Putamen (tissue), 1 donor: Measurements from ENCODE around the gene PTPRM.

Source experiments
- DNase-seq: peaks from one replicate; pipeline ENCODE4 v3.0.0-alpha.2; 2016; ENCODE audit warnings: low spot score

Gene PTPRM

DNA sequence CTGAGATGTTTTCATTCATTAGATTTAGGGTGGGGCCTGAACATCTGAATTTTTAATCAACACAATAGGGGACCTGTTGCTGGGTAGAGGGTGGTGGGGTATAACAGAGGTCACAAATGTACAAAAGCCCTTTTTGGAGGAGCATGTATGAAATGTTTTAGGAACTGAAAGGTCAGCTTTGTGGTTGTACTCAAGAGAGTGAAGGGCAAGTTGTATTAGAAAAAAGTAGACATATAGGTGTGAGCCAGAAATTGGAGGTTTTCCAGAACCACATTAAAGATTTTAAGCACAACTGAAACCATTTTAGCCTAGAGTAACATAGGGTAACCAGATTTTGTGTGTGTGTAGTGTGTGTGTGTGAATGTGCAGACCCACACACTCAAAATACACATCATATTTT lies 62.3 kb downstream of the PTPRM start:
- no peak for DNase-seq

- DNase-seq: no peak
Measured at GRCh38 chr18:7630731-7631442, 63.8 kb downstream of the PTPRM start.

DNA sequence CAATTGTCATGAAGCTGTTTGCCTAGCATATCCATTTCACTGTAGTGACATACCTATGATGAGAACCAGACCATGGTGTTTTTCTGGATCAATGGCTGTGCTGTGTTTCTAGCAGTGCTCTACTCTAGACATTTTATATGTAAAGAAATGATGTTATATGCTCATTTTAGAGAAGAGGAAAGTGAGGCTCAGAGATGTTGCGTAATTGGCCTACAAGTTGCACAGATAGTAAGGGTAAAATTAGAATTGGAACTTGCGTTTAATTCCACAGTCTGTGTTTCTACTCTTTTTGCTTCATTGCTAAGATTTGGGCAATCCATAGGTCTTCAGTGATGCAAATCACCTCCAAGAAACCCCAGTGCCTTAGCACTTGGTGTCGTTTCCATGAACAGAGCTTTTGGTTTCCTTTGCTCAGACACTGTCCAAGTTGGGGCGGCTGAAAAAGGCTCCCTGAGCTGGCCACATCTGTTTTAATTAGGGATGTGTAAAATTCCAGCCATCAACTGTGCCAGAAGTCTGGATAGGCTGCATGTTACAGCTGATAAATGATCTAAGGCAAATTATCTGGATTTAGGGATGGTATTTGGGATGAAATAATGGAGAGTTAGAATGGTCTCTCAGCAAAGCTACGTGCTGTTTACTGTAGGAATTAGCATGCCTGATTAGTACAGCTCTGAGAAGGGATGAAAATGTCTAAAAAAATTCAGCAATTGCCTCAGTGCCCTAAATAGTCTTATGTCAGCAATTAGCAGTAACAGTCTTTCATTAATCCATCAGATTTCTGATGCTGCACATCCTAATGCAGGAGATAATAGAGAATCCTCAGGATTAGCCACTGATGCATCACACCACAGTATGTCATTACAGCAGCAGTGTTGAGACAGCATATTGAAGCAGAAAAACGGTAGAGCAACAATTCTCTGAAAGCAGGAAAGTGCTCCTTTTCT lies 65.3 kb downstream of the PTPRM start:
- no peak for DNase-seq

- no peak for DNase-seq
Measured at GRCh38 chr18:7633171-7633570, 66.1 kb downstream of the PTPRM start.

- DNase-seq: no peak
Measured at GRCh38 chr18:7635948-7636347, 68.8 kb downstream of the PTPRM start.

DNA sequence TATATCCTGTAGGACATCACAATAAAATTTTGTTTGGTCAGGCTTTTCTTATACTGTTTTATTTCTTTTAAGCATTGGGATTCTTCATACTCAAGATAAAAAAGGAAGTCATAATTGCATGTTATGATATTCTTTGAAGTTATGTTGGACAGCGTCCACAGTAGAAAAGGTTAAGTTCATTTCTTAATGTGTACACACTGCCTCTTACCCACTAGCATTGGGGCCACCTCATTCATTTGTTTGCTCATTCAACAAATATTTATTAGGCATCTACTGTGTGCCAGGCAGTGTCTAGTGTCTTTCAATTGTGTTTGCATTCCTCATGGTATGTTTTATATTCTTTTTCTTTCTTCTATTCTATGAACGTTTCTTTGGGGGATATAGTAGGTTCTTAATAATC lies 70.2 kb downstream of the PTPRM start:
- DNase-seq: no peak

GRCh38 chr18:7638321-7638720 lies 71.2 kb downstream of the PTPRM start:
- no peak for DNase-seq

- no peak for DNase-seq
Measured at GRCh38 chr18:7641813-7642212, 74.7 kb downstream of the PTPRM start.

DNA sequence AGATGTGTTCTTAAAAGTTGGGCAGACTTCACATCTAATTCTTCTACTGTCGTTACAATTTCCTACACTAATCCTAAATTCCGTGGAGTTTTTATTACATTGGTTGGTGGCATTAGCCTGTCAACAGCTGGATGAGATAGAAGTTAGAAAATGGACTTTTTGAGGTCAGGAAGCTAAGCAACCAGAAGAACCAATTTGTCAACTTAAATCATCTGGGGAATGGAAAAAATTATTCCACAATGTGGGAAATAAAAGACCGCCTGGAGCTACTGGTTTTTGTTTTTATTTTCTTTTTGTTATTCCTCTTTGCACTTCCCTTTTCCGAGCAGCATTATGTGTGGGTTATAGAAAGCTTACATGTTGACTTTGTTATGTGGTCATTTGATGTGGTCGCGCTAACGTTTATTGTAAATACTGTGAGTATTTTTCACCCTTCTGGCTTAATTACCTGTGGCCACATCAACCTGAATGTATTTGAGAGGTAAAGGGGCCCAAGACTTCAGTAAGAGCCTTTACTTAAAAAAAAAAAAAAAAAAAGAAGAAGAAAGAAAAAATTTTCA lies 75.3 kb downstream of the PTPRM start:
- DNase-seq: no peak

GRCh38 chr18:7645756-7646155 lies 78.6 kb downstream of the PTPRM start:
- DNase-seq: no peak

- DNase-seq: no peak
Measured at GRCh38 chr18:7646174-7646886, 79.2 kb downstream of the PTPRM start.

GRCh38 chr18:7647500-7647899 lies 80.4 kb downstream of the PTPRM start:
- DNase-seq: no peak

DNA sequence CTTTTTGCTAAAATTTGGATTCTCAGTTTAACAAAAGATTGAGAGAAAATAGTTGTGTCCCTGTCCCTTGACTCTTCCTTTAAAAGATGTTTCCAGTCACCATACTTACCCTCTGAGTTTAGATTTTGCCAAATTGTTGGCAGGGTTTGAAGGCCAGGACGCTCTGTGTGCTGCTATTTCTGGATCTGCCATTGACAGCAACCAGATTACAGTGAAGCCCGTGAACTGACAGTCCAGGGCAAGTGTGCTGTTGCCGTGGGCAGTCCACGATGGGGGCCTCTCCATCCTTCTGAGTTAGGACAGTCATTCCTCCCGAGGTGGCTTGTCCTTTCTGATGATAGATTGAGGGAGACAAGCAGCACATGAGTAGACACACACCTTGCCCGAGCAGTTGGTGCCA lies 89.9 kb downstream of the PTPRM start:
- no peak for DNase-seq

DNA sequence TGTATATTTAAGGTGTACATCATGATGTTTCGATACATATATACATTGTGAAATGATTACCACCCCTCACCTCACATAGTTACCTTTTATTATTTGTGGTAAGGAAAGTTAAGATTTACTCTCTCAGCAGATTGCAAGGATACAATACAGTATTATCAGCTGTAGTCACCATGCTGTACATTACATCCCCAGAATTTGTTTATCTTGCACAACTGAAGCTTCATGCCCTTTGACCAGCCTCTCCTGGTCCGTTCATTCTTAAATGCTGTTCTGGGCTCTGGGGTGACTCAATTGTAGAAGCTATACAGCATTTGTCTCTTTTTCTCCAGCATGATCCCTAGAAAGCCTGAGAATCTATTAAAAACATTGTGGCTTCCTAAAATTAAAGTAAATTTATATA lies 90.8 kb downstream of the PTPRM start:
- no peak for DNase-seq

DNA sequence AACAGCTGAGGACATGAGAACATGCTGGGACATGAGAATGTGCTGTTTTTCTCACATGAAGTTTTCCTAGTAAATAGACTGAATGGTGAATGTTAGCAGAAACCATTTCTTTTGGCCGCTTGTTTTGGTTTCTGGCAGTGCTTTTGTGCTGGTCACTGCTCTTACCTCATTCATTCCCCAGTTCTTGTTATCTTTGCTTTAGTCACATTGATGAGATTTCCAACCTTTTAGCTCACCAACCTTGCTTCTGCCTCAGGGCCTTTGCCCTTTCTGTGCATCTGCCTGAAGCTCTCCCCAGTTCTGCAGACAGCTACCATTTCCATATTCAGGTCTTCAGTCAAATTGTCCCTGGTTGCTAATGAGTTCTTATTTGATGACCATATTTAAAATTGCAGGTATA lies 91.6 kb downstream of the PTPRM start:
- DNase-seq: no peak

GRCh38 chr18:7661207-7661606 lies 94.1 kb downstream of the PTPRM start:
- DNase-seq: no peak

DNA sequence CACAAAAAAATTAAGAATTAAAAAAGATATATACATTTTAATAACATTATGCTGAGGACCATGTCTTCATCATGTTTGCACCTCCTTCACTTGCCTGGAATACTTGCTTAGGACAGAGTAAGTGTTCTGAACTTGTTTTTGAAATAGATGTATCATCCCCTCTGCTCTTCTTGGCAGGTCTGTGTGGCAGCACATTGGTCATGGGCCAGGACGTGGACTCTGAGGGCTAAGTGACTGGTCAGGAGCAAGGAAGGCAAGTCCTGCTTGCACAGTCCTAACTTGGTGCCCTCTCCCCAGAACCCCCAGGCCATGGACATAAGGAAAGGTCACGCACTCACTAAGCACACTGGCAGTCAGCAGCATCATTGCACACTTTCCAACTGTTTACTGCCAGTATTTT lies 95.8 kb downstream of the PTPRM start:
- no peak for DNase-seq

DNA sequence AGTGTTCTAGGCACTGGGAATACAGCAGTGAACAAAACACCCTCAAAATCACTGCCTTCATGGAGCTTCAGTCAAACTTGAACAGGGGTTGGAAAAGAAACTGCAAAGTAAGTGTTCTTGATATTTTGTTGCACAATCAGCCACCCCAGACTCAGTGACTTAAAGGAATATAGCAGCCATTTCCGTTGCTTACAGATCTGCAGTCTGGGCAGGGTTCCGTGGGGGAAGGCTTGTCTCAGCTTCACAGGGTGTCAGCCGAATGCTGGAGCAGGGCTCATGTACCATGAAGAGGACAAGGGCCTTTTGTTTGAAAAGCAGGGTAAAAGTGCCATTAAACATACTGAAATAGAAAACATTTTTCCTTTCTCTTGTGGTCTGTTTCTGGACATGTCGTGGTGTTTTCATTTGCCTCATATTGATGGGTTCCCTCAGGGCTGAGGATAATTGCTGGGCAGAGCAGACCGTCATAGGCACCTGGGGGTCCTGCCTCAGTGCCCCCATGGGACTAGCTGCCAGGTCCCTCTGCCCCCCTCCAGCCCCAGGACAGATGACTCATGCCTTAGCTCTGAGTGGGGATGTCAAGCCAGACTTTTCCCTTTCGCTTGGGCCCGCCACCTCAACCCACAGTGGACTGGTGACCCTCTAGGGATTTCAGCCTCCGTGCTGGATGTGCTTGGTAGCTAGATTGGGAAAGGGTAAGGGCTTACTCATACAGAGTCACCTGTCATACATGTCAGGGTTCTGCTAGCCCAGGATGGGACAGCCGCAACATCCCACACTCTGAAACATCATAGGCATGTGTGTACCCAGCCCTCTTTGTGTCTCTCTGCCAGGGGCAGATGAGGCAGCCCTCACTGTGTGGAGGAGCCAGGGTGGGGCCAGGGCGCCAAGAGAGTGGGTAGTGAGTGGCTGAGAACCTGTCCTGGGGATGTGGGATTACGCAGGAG lies 96.5 kb downstream of the PTPRM start:
- no peak for DNase-seq

DNA sequence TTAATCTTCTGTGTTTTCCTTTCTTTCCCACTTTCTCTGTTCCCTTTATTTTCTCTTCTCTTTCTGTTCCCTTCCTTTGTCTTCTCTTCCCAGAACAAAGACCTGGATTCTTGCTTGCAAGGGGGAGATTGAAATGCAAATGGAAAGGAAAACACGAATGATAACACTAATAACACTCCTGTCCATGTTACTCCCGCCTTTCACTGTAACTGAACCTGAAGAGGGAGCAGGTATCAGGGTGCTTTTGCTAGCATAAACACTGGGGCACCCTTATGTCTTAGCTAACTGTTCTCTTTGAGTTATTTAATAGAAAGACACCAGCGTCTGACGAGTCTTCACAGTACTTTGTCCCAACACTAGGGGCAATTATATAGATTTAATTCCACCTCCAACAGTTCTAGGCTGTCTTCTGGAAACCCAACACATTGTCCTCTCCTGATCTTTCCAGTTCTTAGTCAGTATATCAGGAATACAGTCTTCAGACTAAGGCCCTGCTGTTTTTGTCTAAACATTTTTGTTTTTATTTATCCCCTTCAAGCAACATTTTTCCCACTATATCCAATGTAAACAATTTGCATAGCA lies 99.2 kb downstream of the PTPRM start:
- no peak for DNase-seq

DNA sequence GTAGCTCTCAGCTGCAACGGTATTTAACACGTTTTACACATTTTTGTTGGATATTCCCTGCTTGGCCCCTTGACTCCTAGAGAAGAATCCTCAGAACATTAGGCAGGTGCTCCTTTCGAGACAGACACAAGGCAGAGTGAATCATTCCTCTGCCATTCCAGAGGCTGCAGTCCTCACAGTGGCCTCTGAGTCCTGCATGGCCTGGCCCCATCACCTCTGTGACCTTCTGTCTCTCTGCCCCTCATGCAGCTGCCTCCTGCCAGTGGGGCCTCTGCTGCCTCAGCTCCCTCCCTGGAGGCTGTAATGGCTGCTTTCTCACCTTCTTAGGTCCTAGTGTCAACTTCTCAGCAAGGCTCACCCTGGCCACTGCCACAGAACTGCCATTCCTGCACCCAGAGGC lies 101.3 kb downstream of the PTPRM start:
- DNase-seq: no peak

DNA sequence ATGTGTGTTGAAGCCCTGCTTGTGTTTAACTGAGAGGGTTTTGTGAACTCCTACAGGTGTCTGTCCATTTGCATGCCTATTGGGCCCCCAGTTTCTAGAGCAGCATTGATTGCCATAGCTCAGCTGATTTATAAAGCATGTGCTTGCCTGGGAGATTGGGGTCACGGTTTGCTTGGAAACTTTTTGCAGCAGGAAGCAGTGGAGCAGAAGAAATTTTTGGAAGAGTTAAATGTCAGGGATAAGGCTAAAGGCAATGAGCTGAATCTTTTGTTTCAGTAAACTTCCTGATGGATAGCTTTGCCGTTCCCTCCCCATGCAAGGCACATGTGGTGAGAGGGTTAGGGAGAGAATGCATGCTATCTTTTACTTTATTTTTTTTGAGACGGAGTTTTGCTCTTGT lies 102.2 kb downstream of the PTPRM start:
- no peak for DNase-seq
